ENCODE results near the gene ARAP3.
A peak's percentile ranks its signal among the peaks of the same experiment; 100 is the strongest.

Gene ARAP3

GRCh38 chr5:141714542-141715310, 32.7 kb upstream of the ARAP3 start:
- Histone ChIP-seq H3K4me1 (ENCODE audit: control insufficient read depth, insufficient read depth, low read length, unreplicated experiment) (peaks cover 24% of the 10 kb centered on the region), H3K79me2 (ENCODE audit: control insufficient read depth, insufficient read depth, low read length, unreplicated experiment) (no peaks in the 10 kb centered on the region), H3K4me3 (ENCODE audit: low read depth, low read length) (no peak overlapping the region), H2AFZ (ENCODE audit: low read length, unreplicated experiment) (no peak overlapping the region), H3K36me3 (ENCODE audit: insufficient read depth, low read length) (no peaks in the 10 kb centered on the region), H3K27ac (ENCODE audit: low read depth, low read length) (0 out of 2 replicates have a peak overlapping the region, but pooled peaks have one; percentile 13), H3K27me3 (ENCODE audit: insufficient read depth, low read length) (peaks cover 31% of the 10 kb centered on the region)

- no peaks in the 10 kb centered on the region for H3K79me2 ChIP-seq (ENCODE audit: control insufficient read depth, insufficient read depth, low read length, unreplicated experiment)
- peak overlapping the region; percentile 21; the same call in 1 of the 2 replicates for H3K4me3 ChIP-seq (ENCODE audit: low read depth, low read length)
- H3K27me3 ChIP-seq (ENCODE audit: insufficient read depth, low read length): peaks cover 21% of the 10 kb centered on the region
- H3K4me1 ChIP-seq (ENCODE audit: control insufficient read depth, insufficient read depth, low read length, unreplicated experiment): peaks cover 24% of the 10 kb centered on the region
- no peaks in the 10 kb centered on the region for H3K36me3 ChIP-seq (ENCODE audit: insufficient read depth, low read length)
- H3K27ac ChIP-seq (ENCODE audit: low read depth, low read length): 0 out of 2 replicates have a peak overlapping the region, but pooled peaks have one; percentile 13
- no peak overlapping the region for H2AFZ ChIP-seq (ENCODE audit: low read length, unreplicated experiment)
These were observed 31.7 kb upstream of the ARAP3 start for GRCh38 chr5:141713616-141714309.

DNA sequence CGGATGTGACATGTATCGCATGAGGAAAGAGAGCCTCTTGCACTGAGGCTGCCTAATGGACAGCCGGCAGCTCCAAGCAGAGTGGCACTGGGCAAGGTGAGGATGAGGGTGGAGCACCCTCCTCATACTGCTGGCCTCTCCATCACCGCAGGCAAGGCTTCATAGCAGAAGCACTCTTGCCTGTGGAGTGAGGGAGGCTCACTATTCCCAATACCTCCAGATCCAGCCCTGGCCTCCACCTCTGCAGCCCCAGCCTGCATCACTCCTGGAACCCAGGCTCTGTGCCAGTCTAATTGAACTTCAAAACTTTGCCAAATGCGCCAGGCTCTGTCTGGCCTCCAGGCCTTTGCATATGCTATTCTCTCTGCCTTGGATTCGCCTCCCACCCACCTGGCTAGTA, 29.7 kb upstream of the ARAP3 start:
- Histone ChIP-seq H3K27me3 (ENCODE audit: insufficient read depth, low read length) (peaks cover 12% of the 10 kb centered on the region), H3K79me2 (ENCODE audit: control insufficient read depth, insufficient read depth, low read length, unreplicated experiment) (no peaks in the 10 kb centered on the region), H3K36me3 (ENCODE audit: insufficient read depth, low read length) (no peaks in the 10 kb centered on the region), H3K4me1 (ENCODE audit: control insufficient read depth, insufficient read depth, low read length, unreplicated experiment) (peaks cover 24% of the 10 kb centered on the region), H3K4me3 (ENCODE audit: low read depth, low read length) (no peak overlapping the region), H3K27ac (ENCODE audit: low read depth, low read length) (no peak overlapping the region), H2AFZ (ENCODE audit: low read length, unreplicated experiment) (no peak overlapping the region)

DNA sequence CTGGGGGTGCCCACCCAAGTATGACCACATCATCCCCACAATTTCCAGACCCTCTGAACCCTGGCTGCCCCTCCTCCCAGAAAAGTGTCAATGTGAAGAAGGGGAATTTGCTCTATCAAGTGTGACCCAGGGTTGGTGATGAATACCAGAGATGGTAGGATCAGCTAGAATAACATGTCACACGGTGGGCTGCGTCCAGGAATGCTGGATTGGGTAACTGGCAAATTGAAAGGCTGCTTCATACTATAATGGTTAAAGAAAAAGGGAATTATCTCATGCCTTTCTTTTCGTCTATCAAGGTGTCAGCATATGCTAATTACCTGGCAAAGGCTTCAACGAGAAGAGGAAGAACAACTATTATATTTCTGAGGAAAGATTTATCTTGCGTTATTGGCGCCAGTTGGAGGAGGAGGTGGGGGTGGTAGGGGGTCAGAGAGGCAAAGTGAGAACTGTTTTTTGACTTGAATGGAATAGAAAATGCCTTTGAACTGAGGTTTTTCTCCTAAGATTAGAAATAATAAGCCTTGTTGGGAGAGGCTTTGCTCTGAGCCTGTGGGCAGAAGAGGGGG, 27.8 kb upstream of the ARAP3 start:
- peaks cover 31% of the 10 kb centered on the region for H3K27me3 ChIP-seq (ENCODE audit: insufficient read depth, low read length)
- H3K4me3 ChIP-seq (ENCODE audit: low read depth, low read length): no peak overlapping the region
- no peak overlapping the region for H3K27ac ChIP-seq (ENCODE audit: low read depth, low read length)
- H3K79me2 ChIP-seq (ENCODE audit: control insufficient read depth, insufficient read depth, low read length, unreplicated experiment): no peaks in the 10 kb centered on the region
- H2AFZ ChIP-seq (ENCODE audit: low read length, unreplicated experiment): no peak overlapping the region
- no peaks in the 10 kb centered on the region for H3K36me3 ChIP-seq (ENCODE audit: insufficient read depth, low read length)
- peaks cover 18% of the 10 kb centered on the region for H3K4me1 ChIP-seq (ENCODE audit: control insufficient read depth, insufficient read depth, low read length, unreplicated experiment)

DNA sequence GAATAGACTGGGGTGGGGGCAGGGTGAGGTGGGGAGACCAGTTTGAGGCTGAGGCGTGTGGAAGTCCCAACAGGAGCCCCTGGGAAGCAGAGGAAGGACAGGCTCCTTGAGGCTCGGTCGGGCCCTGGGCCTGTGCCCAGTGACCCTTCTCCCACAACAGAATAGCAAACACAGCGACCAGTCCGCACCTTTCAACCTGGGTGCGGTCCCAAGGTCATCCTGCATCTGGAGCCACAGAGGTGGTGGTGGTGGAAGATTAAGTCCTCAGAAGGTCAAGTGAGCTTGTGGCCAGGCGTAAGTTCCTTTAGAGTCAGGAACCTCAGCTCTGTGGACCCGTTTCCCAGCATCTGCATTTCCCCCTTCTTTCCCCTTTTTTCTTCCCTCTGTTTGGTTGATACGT, 26.0 kb upstream of the ARAP3 start:
- Histone ChIP-seq H3K79me2 (ENCODE audit: control insufficient read depth, insufficient read depth, low read length, unreplicated experiment) (no peaks in the 10 kb centered on the region), H3K4me3 (ENCODE audit: low read depth, low read length) (no peak overlapping the region), H3K27me3 (ENCODE audit: insufficient read depth, low read length) (peaks cover 48% of the 10 kb centered on the region), H2AFZ (ENCODE audit: low read length, unreplicated experiment) (no peak overlapping the region), H3K27ac (ENCODE audit: low read depth, low read length) (no peak overlapping the region), H3K36me3 (ENCODE audit: insufficient read depth, low read length) (no peaks in the 10 kb centered on the region), H3K4me1 (ENCODE audit: control insufficient read depth, insufficient read depth, low read length, unreplicated experiment) (peaks cover under 1% of the 10 kb centered on the region)

DNA sequence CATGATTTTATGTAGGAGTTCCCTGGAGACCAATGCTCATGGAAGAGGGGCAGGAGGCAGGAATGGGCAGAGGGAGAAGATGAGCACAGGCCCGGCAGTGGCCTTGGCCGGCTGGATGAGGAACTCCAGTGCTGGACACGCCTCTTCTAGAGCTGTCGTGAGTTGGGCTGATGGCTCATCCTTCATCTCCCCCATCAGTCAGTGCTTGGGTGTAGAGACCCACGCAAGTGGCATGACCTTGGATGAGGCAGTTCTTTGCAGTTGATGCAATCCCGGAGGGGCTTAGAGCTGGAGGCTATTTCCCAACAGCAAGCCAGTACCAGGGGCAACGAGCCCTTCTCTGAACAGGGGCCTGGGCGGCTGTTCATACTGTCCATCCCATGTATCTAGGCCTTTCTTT, 25.5 kb upstream of the ARAP3 start:
- Histone ChIP-seq H3K4me3 (ENCODE audit: low read depth, low read length) (no peak overlapping the region), H3K27ac (ENCODE audit: low read depth, low read length) (no peak overlapping the region), H3K36me3 (ENCODE audit: insufficient read depth, low read length) (no peaks in the 10 kb centered on the region), H3K79me2 (ENCODE audit: control insufficient read depth, insufficient read depth, low read length, unreplicated experiment) (no peaks in the 10 kb centered on the region), H3K27me3 (ENCODE audit: insufficient read depth, low read length) (peaks cover 52% of the 10 kb centered on the region), H2AFZ (ENCODE audit: low read length, unreplicated experiment) (no peak overlapping the region), H3K4me1 (ENCODE audit: control insufficient read depth, insufficient read depth, low read length, unreplicated experiment) (no peaks in the 10 kb centered on the region)

DNA sequence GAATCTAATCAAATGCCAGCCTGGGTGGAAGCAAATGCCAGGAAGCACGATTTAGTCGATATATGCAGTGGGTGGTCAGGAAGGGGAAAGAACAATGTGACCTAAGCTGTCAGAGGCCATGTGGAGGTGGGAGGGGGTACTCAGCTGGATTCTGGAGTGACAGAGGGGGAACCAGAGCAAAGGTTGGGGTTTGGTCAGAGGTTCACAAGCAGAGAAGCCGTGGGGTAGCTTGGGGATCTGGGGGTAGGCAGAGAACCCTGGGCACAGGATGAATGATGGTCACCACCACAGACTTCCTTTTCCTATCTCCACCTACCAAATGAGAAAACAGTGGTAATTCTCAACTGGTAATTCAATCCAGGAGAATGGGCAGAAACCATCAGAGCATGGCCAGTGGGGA, 24.1 kb upstream of the ARAP3 start:
- Histone ChIP-seq H3K27me3 (ENCODE audit: insufficient read depth, low read length) (peaks cover 60% of the 10 kb centered on the region), H3K27ac (ENCODE audit: low read depth, low read length) (no peak overlapping the region), H3K4me3 (ENCODE audit: low read depth, low read length) (no peak overlapping the region)

DNA sequence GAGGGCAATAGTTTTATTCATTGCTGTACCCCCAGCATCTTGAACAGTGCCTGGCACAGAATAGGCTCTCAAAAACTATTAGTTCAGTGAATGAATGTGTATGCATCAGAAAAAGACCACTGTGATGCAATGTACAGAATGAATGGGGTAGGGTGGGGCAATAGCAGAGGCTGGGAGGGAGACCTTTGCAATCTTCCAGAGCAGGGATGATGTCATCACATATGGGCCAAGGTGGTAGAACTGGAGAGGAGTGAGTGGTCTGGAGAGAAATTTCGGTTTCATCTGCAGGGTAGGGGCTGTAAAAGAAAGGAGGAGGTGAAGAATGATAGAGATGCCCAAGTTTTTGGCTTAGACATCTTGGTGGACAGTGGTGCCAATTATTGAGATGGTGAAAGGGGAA, 23.4 kb upstream of the ARAP3 start:
- no peak overlapping the region for H2AFZ ChIP-seq (ENCODE audit: low read length, unreplicated experiment)
- peaks cover 4% of the 10 kb centered on the region for H3K4me1 ChIP-seq (ENCODE audit: control insufficient read depth, insufficient read depth, low read length, unreplicated experiment)
- no peak overlapping the region for H3K4me3 ChIP-seq (ENCODE audit: low read depth, low read length)
- H3K27me3 ChIP-seq (ENCODE audit: insufficient read depth, low read length): peaks cover 60% of the 10 kb centered on the region
- no peaks in the 10 kb centered on the region for H3K36me3 ChIP-seq (ENCODE audit: insufficient read depth, low read length)
- H3K27ac ChIP-seq (ENCODE audit: low read depth, low read length): no peak overlapping the region
- no peaks in the 10 kb centered on the region for H3K79me2 ChIP-seq (ENCODE audit: control insufficient read depth, insufficient read depth, low read length, unreplicated experiment)

More for the DNA sequence above, 24.1 kb upstream of the ARAP3 start:
- Histone ChIP-seq H3K36me3 (ENCODE audit: insufficient read depth, low read length) (no peaks in the 10 kb centered on the region), H3K79me2 (ENCODE audit: control insufficient read depth, insufficient read depth, low read length, unreplicated experiment) (no peaks in the 10 kb centered on the region), H2AFZ (ENCODE audit: low read length, unreplicated experiment) (no peak overlapping the region), H3K4me1 (ENCODE audit: control insufficient read depth, insufficient read depth, low read length, unreplicated experiment) (peaks cover 4% of the 10 kb centered on the region)

DNA sequence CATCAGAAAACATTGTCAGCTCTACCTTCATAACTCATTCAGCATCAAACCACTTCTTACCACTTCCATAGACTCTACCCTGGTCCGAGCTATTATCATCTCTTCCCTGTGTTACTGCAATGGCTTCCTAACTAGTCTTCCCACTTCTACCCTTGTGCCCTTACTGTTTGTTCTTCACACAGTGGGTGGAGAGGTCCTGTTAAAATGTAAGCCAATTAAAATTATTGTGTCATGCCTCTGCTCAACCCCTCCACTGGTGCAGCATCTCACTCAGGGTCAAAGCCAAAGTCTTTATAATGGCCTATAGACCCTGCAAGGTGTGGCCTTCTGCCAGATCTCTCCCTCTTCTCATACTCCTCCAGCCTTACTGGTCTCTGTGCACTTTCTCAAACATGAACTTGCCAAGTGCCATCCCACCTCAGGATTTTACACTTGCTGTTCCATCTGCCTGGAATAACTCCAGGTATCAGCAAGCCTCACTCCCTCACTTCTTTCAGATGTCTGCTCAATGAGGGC, 22.8 kb upstream of the ARAP3 start:
- Histone ChIP-seq H3K79me2 (ENCODE audit: control insufficient read depth, insufficient read depth, low read length, unreplicated experiment) (no peaks in the 10 kb centered on the region), H3K27me3 (ENCODE audit: insufficient read depth, low read length) (peaks cover 66% of the 10 kb centered on the region), H3K4me1 (ENCODE audit: control insufficient read depth, insufficient read depth, low read length, unreplicated experiment) (peaks cover 4% of the 10 kb centered on the region), H3K27ac (ENCODE audit: low read depth, low read length) (no peak overlapping the region), H3K4me3 (ENCODE audit: low read depth, low read length) (no peak overlapping the region), H3K36me3 (ENCODE audit: insufficient read depth, low read length) (no peaks in the 10 kb centered on the region), H2AFZ (ENCODE audit: low read length, unreplicated experiment) (no peak overlapping the region)

- Histone ChIP-seq H3K4me1 (ENCODE audit: control insufficient read depth, insufficient read depth, low read length, unreplicated experiment) (peaks cover 4% of the 10 kb centered on the region), H3K27me3 (ENCODE audit: insufficient read depth, low read length) (peaks cover 83% of the 10 kb centered on the region), H3K4me3 (ENCODE audit: low read depth, low read length) (peak overlapping the region; percentile 67), H3K36me3 (ENCODE audit: insufficient read depth, low read length) (no peaks in the 10 kb centered on the region), H2AFZ (ENCODE audit: low read length, unreplicated experiment) (no peak overlapping the region), H3K27ac (ENCODE audit: low read depth, low read length) (no peak overlapping the region), H3K79me2 (ENCODE audit: control insufficient read depth, insufficient read depth, low read length, unreplicated experiment) (no peaks in the 10 kb centered on the region)
These were observed 21.1 kb upstream of the ARAP3 start for GRCh38 chr5:141703133-141703561.

Data from ACC112 (cell line).